Ishikawa (cell line): ENCODE measurements around the gene EDEM3.

Experiments used
- CEBPB ChIP-seq: IDR thresholded peaks from 2 replicates; pipeline ENCODE4 v1.6.1; 2012
- CREB1 ChIP-seq: IDR thresholded peaks from 2 replicates; pipeline ENCODE4 v1.6.1; 2012; ENCODE audit warnings: low read depth
- EGR1 ChIP-seq: IDR thresholded peaks from 2 replicates; pipeline ENCODE4 v1.6.1; 2012
- EP300 ChIP-seq: IDR thresholded peaks from 2 replicates; pipeline ENCODE4 v1.6.1; 2012; ENCODE audit warnings: borderline replicate concordance
- FOXM1 ChIP-seq: IDR thresholded peaks from 2 replicates; pipeline ENCODE4 v1.6.1; 2012; ENCODE audit warnings: low read depth, borderline replicate concordance
- MAX ChIP-seq: IDR thresholded peaks from 2 replicates; pipeline ENCODE4 v1.6.1; 2012
- NFIC ChIP-seq: IDR thresholded peaks from 2 replicates; pipeline ENCODE4 v1.6.1; 2012
- RAD21 ChIP-seq: IDR thresholded peaks from 2 replicates; pipeline ENCODE4 v1.6.1; 2012; ENCODE audit warnings: low read depth
- REST ChIP-seq: IDR thresholded peaks from 2 replicates; pipeline ENCODE4 v1.6.1; 2012; ENCODE audit warnings: low read depth, mild to moderate bottlenecking
- TAF1 ChIP-seq: IDR thresholded peaks from 2 replicates; pipeline ENCODE4 v1.6.1; 2012; ENCODE audit warnings: low read depth, mild to moderate bottlenecking
- TCF12 ChIP-seq: IDR thresholded peaks from 2 replicates; pipeline ENCODE4 v1.6.1; 2012; ENCODE audit warnings: low read depth
- TEAD4 ChIP-seq: IDR thresholded peaks from 2 replicates; pipeline ENCODE4 v1.6.1; 2012
- USF1 ChIP-seq: IDR thresholded peaks from 2 replicates; pipeline ENCODE4 v1.6.1; 2012
- YY1 ChIP-seq: IDR thresholded peaks from 2 replicates; pipeline ENCODE4 v1.6.1; 2012; ENCODE audit warnings: low read depth
- ZBTB7A ChIP-seq: IDR thresholded peaks from 2 replicates; pipeline ENCODE4 v1.6.1; 2012; ENCODE audit warnings: low read depth

EDEM3 gene

GRCh38 chr1:184708084-184708676 is 46.5 kb downstream of the EDEM3 start:
- no peak for TF ChIP-seq YY1
- TF ChIP-seq USF1: no peak
- TF ChIP-seq EP300: no peak
- TF ChIP-seq FOXM1: no peak
- TF ChIP-seq MAX: no peak

GRCh38 chr1:184705271-184705670 is 49.4 kb downstream of the EDEM3 start:
- TF ChIP-seq TEAD4 (no peak), USF1 (no peak)

- TF ChIP-seq YY1 (no peak), CEBPB (0 out of 2 replicates have a peak, but pooled peaks have one; percentile 10), FOXM1 (no peak), MAX (no peak), EGR1 (no peak), TCF12 (no peak), EP300 (no peak), TAF1 (no peak)
Observed at GRCh38 chr1:184701816-184702215, 52.8 kb downstream of the EDEM3 start.

GRCh38 chr1:184698969-184699368 is 55.7 kb downstream of the EDEM3 start:
- TF ChIP-seq TCF12 (no peak), TAF1 (no peak), CREB1 (no peak), MAX (no peak), FOXM1 (no peak), REST (no peak), RAD21 (no peak), USF1 (no peak), ZBTB7A (no peak), CEBPB (no peak), TEAD4 (no peak), EP300 (no peak), YY1 (no peak), NFIC (no peak), EGR1 (no peak)

GRCh38 chr1:184698016-184698415 is 56.6 kb downstream of the EDEM3 start:
- no peak for TF ChIP-seq CREB1
- no peak for TF ChIP-seq REST
- no peak for TF ChIP-seq RAD21
- no peak for TF ChIP-seq ZBTB7A
- no peak for TF ChIP-seq YY1
- no peak for TF ChIP-seq EP300
- no peak for TF ChIP-seq TAF1
- TF ChIP-seq NFIC: no peak
- no peak for TF ChIP-seq FOXM1
- TF ChIP-seq TEAD4: no peak
- no peak for TF ChIP-seq CEBPB
- no peak for TF ChIP-seq MAX
- TF ChIP-seq TCF12: no peak
- no peak for TF ChIP-seq USF1
- no peak for TF ChIP-seq EGR1
